Measurements from ENCODE around the gene KBTBD6. TPM values are rescaled to one million over a fixed set of nuclear protein-coding genes. Genes with fewer than 3 reads are reported as not detected.

KBTBD6 gene
- total and polyA plus RNA-seq, 2 of the 13 experiments (the other 11 are each of a cell fraction or from before 2014, with no cell fraction given), result 4.4 to 12.0 TPM

GRCh38 chr13:41137241-41137640 lies 4.6 kb upstream of the KBTBD6 start (continued):
- TF ChIP-seq KIAA2018 (CRISPR knock-in tag; IDR thresholded peaks at IDR 0.05; ENCODE audit: borderline replicate concordance), result no peak
- TF ChIP-seq ZNF782 (CRISPR knock-in tag; IDR thresholded peaks at IDR 0.05; ENCODE audit: borderline replicate concordance), result no peak

GRCh38 chr13:41136396-41137031 lies 3.9 kb upstream of the KBTBD6 start:
- Histone ChIP-seq H3K4me1 (ENCODE audit: insufficient read depth, low read length) (peaks cover 16% of the 10 kb centered on the region), H3K27me3 (ENCODE audit: control insufficient read depth in 1 of 2, insufficient read depth in 2 of 2, low read length in 2 of 2) (no peaks in the 10 kb centered on the region; a peak in 1 of 5 replicates), H3K36me3 (replicated peaks in 1 of 2; ENCODE audit: control insufficient read depth in 1 of 2, insufficient read depth in 2 of 2, low read length in 2 of 2) (no peaks in the 10 kb centered on the region), H4K20me1 (ENCODE audit: insufficient read depth, low read length) (no peaks in the 10 kb centered on the region), H3K9ac (ENCODE audit: insufficient read depth, low read depth, low read length) (no peak overlapping the region), H2AFZ (ENCODE audit: low read length) (no peak overlapping the region), H3K4me3 (replicated peaks in 1 of 3; ENCODE audit: insufficient read depth in 1 of 3, low read depth in 2 of 3, low read length in 3 of 3) (no peak overlapping the region), H3K79me2 (ENCODE audit: insufficient read depth, low read length) (peaks cover 10% of the 10 kb centered on the region), H3K4me2 (ENCODE audit: low read depth, low read length) (no peak overlapping the region), H3K27ac (ENCODE audit: extremely low read length, insufficient read depth, low read length) (no peak overlapping the region), H3K9me3 (ENCODE audit: low read length) (no peaks in the 10 kb centered on the region)
- ATAC-seq (no peak), FAIRE-seq (no peak), DNase-seq (ENCODE audit: low spot score) (no peak)
- WGBS (ENCODE audit: low lambda C conversion rate), result 88% methylated on average over 9 of the region's 9 CpGs
- intact Hi-C loops (cut with micrococcal nuclease; ENCODE audit: unreplicated experiment), result no loop called here
- in situ Hi-C loops (cut with HindIII; ENCODE audit: extremely low pct_ligation_motif_present, low pct_unique_long_range_greater_than_20kb), result no loop called here
- POLR2A ChIA-PET, result no interaction called here
- CTCF ChIA-PET (ENCODE audit: low intra/inter-chr PET ratio, low total read pairs), result no interaction called here
- BruUV-seq (replicated peaks), result no TSS peak
- TF ChIP-seq ZSCAN29 (CRISPR knock-in tag; conservative IDR thresholded peaks at IDR 0.05), result no peak
- no peak for TF ChIP-seq ZNF766 (CRISPR knock-in tag; IDR thresholded peaks at IDR 0.05; ENCODE audit: borderline replicate concordance)
- no peak for TF ChIP-seq DBP (CRISPR knock-in tag; IDR thresholded peaks at IDR 0.05; ENCODE audit: not compliant biosample characterization)
- TF ChIP-seq MIER2 (CRISPR knock-in tag; IDR thresholded peaks at IDR 0.05), result no peak
- no peak for TF ChIP-seq SAP130 (CRISPR knock-in tag; IDR thresholded peaks at IDR 0.05; ENCODE audit: low read depth)
- TF ChIP-seq GMEB1 (CRISPR knock-in tag; IDR thresholded peaks at IDR 0.05; ENCODE audit: borderline replicate concordance), result no peak
- no peak for TF ChIP-seq HDAC6 (IDR thresholded peaks at IDR 0.05; ENCODE audit: low read depth, low read length)
- no peak for TF ChIP-seq HNRNPUL1 (IDR thresholded peaks at IDR 0.05; ENCODE audit: low read depth, low read length)

All from HepG2 (cell line).